ENCODE data around the gene CNTNAP2. TPM values are rescaled to one million over a fixed set of nuclear protein-coding genes. Genes with fewer than 3 reads are reported as not detected.

Gene CNTNAP2
- total and polyA plus RNA-seq, 2 of the 8 experiments (the other 6 are each of a cell fraction or from before 2014, with no cell fraction given) = 27.9 to 71.0 TPM

- no peak for TF ChIP-seq BACH1 (IDR thresholded peaks at IDR 0.05; ENCODE audit: low read length)
- no peak for TF ChIP-seq SIX5 (IDR thresholded peaks at IDR 0.05; ENCODE audit: low read depth, low read length)
- no peak for TF ChIP-seq SIRT6 (IDR thresholded peaks at IDR 0.05; ENCODE audit: low read length)
Observed at GRCh38 chr7:148230883-148231282, 2114.3 kb downstream of the CNTNAP2 start (continued).
